Liver (tissue), 9 donors: Measurements from ENCODE around the gene SLC14A1. TPM values are rescaled to one million over a fixed set of nuclear protein-coding genes. Genes with fewer than 3 reads are reported as not detected.

Source experiments
- DNase-seq: peaks from one replicate; pipeline ENCODE4 v3.0.0-alpha.2; 2017; ENCODE audit warnings: low spot score
- H3K27ac ChIP-seq, 2 donors: one replicate each; pipeline ENCODE4 v1.7.0; 2013; ENCODE audit warnings: inconsistent platforms in 2 of 2, low read length in 2 of 2, control low read depth in 1 of 2, low read depth in 1 of 2, mild to moderate bottlenecking in 1 of 2
- H3K27me3 ChIP-seq, 4 donors: one replicate each; pipeline versions ENCODE4 v1.6.1 to v1.7.0; 2013; ENCODE audit warnings: low read length in 3 of 4, inconsistent platforms in 1 of 4, mild to moderate bottlenecking in 1 of 4, moderate library complexity in 1 of 4; ENCODE audit not compliant: control insufficient read depth in 4 of 4, insufficient read depth in 4 of 4
- H3K36me3 ChIP-seq, 4 donors: one replicate each; pipeline versions ENCODE4 v1.6.1 to v1.7.0; 2013; ENCODE audit warnings: low read length in 3 of 4, mild to moderate bottlenecking in 3 of 4, low read depth in 1 of 4, moderate library complexity in 1 of 4; ENCODE audit not compliant: control insufficient read depth in 4 of 4, insufficient read depth in 3 of 4
- H3K4me1 ChIP-seq, 4 donors: one replicate each; pipeline versions ENCODE4 v1.6.1 to v1.7.0; 2013; ENCODE audit warnings: low read length in 3 of 4, mild to moderate bottlenecking in 3 of 4, moderate library complexity in 1 of 4; ENCODE audit not compliant: control insufficient read depth in 4 of 4, insufficient read depth in 4 of 4
- H3K4me3 ChIP-seq, 3 donors: one replicate each; pipeline versions ENCODE4 v1.6.1 to v1.7.0; 2013; ENCODE audit warnings: low read length in 3 of 3, control low read depth in 1 of 3, low read depth in 1 of 3, mild to moderate bottlenecking in 1 of 3
- H3K9ac ChIP-seq, 2 donors: one replicate each; pipeline ENCODE4 v1.7.0; 2013; ENCODE audit warnings: low read length in 2 of 2, mild to moderate bottlenecking in 2 of 2, moderate library complexity in 2 of 2, control low read depth in 1 of 2, low read depth in 1 of 2
- H3K9me3 ChIP-seq, 4 donors: one replicate each; pipeline versions ENCODE4 v1.6.1 to v1.7.0; 2013; ENCODE audit warnings: low read length in 3 of 4; ENCODE audit not compliant: control insufficient read depth in 4 of 4
- EGR1 ChIP-seq, 2 donors: IDR thresholded peaks; 2 replicates each; pipeline ENCODE4 v1.6.1; 2016 to 2018; ENCODE audit warnings: antibody characterized with exemption in 2 of 2, low read depth in 2 of 2
- FOXA1 ChIP-seq: IDR thresholded peaks from 2 replicates; pipeline ENCODE4 v1.6.1; 2016; ENCODE audit warnings: antibody characterized with exemption
- FOXA2 ChIP-seq: IDR thresholded peaks from 2 replicates; pipeline ENCODE4 v1.6.1; 2016; ENCODE audit warnings: antibody characterized with exemption
- GABPA ChIP-seq, 2 donors: IDR thresholded peaks in 1 of 2; conservative IDR thresholded peaks in 1 of 2; 2 replicates each; pipeline ENCODE4 v1.6.1; 2016; ENCODE audit warnings: antibody characterized with exemption in 2 of 2, mild to moderate bottlenecking in 1 of 2, moderate library complexity in 1 of 2
- HNF4A ChIP-seq, 2 donors: conservative IDR thresholded peaks; 2 replicates each; pipeline ENCODE4 v1.6.1; 2016; ENCODE audit warnings: antibody characterized with exemption in 2 of 2, mild to moderate bottlenecking in 2 of 2
- HNF4G ChIP-seq: IDR thresholded peaks from 2 replicates; pipeline ENCODE4 v1.6.1; 2016; ENCODE audit warnings: antibody characterized with exemption
- JUND ChIP-seq, 2 donors: IDR thresholded peaks; 2 replicates each; pipeline ENCODE4 v1.6.1; 2016; ENCODE audit warnings: antibody characterized with exemption in 2 of 2
- NR2F2 ChIP-seq: IDR thresholded peaks from 2 replicates; pipeline ENCODE4 v1.6.1; 2016; ENCODE audit warnings: antibody characterized with exemption
- RXRA ChIP-seq, 2 donors: IDR thresholded peaks; 2 replicates each; pipeline ENCODE4 v1.6.1; 2017 to 2018; ENCODE audit warnings: antibody characterized with exemption in 2 of 2, mild to moderate bottlenecking in 1 of 2
- SP1 ChIP-seq: IDR thresholded peaks from 2 replicates; pipeline ENCODE4 v1.6.1; 2018; ENCODE audit warnings: antibody characterized with exemption, mild to moderate bottlenecking
- TAF1 ChIP-seq: conservative IDR thresholded peaks from 2 replicates; pipeline ENCODE4 v1.6.1; 2016; ENCODE audit warnings: antibody characterized with exemption, mild to moderate bottlenecking
- YY1 ChIP-seq: IDR thresholded peaks from 2 replicates; pipeline ENCODE4 v1.6.1; 2016; ENCODE audit warnings: antibody characterized with exemption, mild to moderate bottlenecking
- polyA plus RNA-seq, 2 donors: library from polyadenylated mRNA; stranded (reverse) in 1 of 2; unstranded in 1 of 2; fragments of 200-250 nt in 1 of 2; fragments of >200 nt in 1 of 2; fragmentation: Nextera tagmentation in 1 of 2; extraction: Ambion mirVana in 1 of 2; gene quantifications; one replicate each; pipeline versions ENCODE4 v1.2.1 to v1.2.3, GENCODE V29; 2013 to 2015
- total RNA-seq, 2 donors: library from RNA; depleted of rRNA; stranded (reverse); fragments of >200 nt; gene quantifications; one replicate each; pipeline ENCODE4 v1.2.3, GENCODE V29; 2014
- TF ChIP-seq, protein P1 (sequence below): IDR thresholded peaks from 2 replicates; pipeline ENCODE4 v1.6.1; 2016; ENCODE audit warnings: antibody characterized with exemption
- TF ChIP-seq, protein P2 (sequence below): IDR thresholded peaks from 2 replicates; pipeline ENCODE4 v1.6.1; 2016; ENCODE audit warnings: antibody characterized with exemption, mild to moderate bottlenecking
- TF ChIP-seq, protein P3 (sequence below): fragments of 150-350 bp; IDR thresholded peaks from 2 replicates; pipeline ENCODE4 v1.5.1; 2017; ENCODE audit warnings: improper control_type of control experiment, low read depth, low read length; ENCODE audit not compliant: missing input control
- TF ChIP-seq, protein P4 (sequence below): IDR thresholded peaks from 2 replicates; pipeline ENCODE4 v1.6.1; 2016; ENCODE audit warnings: antibody characterized with exemption
- TF ChIP-seq, protein P5 (sequence below): IDR thresholded peaks from 2 replicates; pipeline ENCODE4 v1.6.1; 2016; ENCODE audit warnings: antibody characterized with exemption
- donor health status: healthy.
- donor health status: healthy.
- donor health status: healthy.
- donor health status: healthy.
- donor health status: healthy.

The SLC14A1 gene
- total and polyA plus RNA-seq, 4 donors: 0.56 to 96.7 (median 0.80) TPM

DNA sequence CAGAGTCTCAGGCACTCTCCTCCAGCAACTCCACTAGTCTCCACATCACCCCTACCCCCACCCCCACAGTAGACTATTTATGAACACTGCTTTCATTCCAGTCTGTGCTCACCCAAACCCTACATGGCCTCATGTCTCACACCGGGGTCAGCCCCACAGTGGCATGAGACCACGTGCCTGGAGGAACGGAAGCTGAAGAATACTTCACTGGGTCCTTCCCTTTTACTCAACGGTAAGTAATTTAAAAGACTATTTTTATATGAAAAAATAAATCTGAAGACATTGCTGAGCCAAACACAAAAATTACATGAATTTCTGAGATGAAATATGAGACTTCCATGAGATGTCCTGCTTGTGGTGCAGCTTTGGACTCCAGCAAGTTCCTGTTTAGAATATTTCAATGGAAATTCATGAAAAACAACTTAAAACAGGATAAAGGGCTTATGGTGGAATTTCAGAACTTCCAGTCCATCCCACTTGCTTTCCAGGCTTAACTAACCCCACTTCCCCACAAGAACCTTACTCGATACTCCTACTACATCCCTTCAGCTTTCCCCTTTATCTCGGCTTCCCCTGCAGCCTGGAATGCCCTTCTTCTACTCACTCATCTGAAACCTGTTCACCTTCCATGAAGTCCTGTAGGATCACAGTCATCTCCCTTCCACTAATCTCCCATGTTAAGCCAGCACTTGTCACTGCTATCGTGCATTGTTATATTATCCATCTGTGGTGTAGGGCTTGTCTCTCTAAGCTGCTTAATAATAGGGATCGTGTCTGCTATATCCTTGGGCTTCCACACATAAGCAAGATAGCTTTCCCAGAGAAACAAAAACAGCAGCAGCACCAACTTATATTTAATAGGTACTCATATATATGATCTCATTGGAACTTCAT lies 47.9 kb downstream of the SLC14A1 start (continued):
- TF ChIP-seq FOXA2: no peak
- TF ChIP-seq, protein P1, sequence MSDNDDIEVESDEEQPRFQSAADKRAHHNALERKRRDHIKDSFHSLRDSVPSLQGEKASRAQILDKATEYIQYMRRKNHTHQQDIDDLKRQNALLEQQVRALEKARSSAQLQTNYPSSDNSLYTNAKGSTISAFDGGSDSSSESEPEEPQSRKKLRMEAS: no peak
- TF ChIP-seq JUND (IDR thresholded peaks at IDR 0.05): no peak
- no peak for TF ChIP-seq YY1

DNA sequence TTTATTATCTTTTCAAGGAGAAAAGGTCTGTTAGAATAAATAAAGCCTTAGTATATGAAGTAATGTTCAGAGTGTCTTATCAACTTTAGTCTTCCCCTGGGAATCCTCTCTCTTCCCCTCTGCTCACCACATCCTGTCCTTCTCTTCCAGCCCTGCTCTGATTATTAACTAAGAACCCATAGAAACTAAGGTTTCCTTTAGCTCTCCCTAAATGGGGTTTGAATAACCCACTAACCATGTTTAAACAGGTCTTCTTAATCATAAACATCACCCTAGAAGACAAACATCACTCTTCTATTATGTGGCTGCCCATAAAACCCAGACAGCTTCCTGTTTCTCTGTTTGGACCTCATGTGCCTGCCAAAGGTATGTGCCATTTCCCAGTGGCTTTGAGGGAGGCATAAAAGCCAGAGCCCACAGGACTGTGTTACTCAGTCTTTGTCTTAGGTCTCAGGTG lies 50.1 kb downstream of the SLC14A1 start:
- Histone ChIP-seq H3K9me3 (no peaks in the 10 kb centered on the region), H3K4me1 (peaks cover 0 to 6% (median 0%) of the 10 kb centered on the region in 4 donors), H3K36me3 (no peaks in the 10 kb centered on the region), H3K27ac (no peak overlapping the region), H3K27me3 (no peaks in the 10 kb centered on the region), H3K4me3 (no peak overlapping the region), H3K9ac (no peak overlapping the region)
- DNase-seq: no peak
- TF ChIP-seq, protein P2, sequence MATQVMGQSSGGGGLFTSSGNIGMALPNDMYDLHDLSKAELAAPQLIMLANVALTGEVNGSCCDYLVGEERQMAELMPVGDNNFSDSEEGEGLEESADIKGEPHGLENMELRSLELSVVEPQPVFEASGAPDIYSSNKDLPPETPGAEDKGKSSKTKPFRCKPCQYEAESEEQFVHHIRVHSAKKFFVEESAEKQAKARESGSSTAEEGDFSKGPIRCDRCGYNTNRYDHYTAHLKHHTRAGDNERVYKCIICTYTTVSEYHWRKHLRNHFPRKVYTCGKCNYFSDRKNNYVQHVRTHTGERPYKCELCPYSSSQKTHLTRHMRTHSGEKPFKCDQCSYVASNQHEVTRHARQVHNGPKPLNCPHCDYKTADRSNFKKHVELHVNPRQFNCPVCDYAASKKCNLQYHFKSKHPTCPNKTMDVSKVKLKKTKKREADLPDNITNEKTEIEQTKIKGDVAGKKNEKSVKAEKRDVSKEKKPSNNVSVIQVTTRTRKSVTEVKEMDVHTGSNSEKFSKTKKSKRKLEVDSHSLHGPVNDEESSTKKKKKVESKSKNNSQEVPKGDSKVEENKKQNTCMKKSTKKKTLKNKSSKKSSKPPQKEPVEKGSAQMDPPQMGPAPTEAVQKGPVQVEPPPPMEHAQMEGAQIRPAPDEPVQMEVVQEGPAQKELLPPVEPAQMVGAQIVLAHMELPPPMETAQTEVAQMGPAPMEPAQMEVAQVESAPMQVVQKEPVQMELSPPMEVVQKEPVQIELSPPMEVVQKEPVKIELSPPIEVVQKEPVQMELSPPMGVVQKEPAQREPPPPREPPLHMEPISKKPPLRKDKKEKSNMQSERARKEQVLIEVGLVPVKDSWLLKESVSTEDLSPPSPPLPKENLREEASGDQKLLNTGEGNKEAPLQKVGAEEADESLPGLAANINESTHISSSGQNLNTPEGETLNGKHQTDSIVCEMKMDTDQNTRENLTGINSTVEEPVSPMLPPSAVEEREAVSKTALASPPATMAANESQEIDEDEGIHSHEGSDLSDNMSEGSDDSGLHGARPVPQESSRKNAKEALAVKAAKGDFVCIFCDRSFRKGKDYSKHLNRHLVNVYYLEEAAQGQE: no peak
- TF ChIP-seq FOXA1 (no peak), NR2F2 (no peak), GABPA (IDR thresholded peaks at IDR 0.05 in 1 of 2, conservative IDR thresholded peaks at IDR 0.05 in 1 of 2) (no peak), YY1 (no peak), TAF1 (no peak), SP1 (no peak), RXRA (IDR thresholded peaks at IDR 0.05) (no peak), JUND (IDR thresholded peaks at IDR 0.05) (no peak), HNF4G (no peak), HNF4A (conservative IDR thresholded peaks at IDR 0.05) (no peak), EGR1 (IDR thresholded peaks at IDR 0.05; ENCODE audit: low read depth in 2 of 2) (no peak), FOXA2 (no peak)
- TF ChIP-seq, protein P3, sequence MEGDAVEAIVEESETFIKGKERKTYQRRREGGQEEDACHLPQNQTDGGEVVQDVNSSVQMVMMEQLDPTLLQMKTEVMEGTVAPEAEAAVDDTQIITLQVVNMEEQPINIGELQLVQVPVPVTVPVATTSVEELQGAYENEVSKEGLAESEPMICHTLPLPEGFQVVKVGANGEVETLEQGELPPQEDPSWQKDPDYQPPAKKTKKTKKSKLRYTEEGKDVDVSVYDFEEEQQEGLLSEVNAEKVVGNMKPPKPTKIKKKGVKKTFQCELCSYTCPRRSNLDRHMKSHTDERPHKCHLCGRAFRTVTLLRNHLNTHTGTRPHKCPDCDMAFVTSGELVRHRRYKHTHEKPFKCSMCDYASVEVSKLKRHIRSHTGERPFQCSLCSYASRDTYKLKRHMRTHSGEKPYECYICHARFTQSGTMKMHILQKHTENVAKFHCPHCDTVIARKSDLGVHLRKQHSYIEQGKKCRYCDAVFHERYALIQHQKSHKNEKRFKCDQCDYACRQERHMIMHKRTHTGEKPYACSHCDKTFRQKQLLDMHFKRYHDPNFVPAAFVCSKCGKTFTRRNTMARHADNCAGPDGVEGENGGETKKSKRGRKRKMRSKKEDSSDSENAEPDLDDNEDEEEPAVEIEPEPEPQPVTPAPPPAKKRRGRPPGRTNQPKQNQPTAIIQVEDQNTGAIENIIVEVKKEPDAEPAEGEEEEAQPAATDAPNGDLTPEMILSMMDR: no peak
- TF ChIP-seq, protein P1: no peak
- TF ChIP-seq, protein P4, sequence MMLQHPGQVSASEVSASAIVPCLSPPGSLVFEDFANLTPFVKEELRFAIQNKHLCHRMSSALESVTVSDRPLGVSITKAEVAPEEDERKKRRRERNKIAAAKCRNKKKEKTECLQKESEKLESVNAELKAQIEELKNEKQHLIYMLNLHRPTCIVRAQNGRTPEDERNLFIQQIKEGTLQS: no peak
- TF ChIP-seq, protein P5, sequence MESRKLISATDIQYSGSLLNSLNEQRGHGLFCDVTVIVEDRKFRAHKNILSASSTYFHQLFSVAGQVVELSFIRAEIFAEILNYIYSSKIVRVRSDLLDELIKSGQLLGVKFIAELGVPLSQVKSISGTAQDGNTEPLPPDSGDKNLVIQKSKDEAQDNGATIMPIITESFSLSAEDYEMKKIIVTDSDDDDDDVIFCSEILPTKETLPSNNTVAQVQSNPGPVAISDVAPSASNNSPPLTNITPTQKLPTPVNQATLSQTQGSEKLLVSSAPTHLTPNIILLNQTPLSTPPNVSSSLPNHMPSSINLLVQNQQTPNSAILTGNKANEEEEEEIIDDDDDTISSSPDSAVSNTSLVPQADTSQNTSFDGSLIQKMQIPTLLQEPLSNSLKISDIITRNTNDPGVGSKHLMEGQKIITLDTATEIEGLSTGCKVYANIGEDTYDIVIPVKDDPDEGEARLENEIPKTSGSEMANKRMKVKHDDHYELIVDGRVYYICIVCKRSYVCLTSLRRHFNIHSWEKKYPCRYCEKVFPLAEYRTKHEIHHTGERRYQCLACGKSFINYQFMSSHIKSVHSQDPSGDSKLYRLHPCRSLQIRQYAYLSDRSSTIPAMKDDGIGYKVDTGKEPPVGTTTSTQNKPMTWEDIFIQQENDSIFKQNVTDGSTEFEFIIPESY: no peak
